Thyroid gland (tissue), 4 donors: ENCODE results near the gene ADPRS.

Experiments
- CTCF ChIP-seq, 6 experiments: fragments of 200-600 bp in 3 of 6; fragments of 450-650 bp in 3 of 6; sonication (generic) in 3 of 6; IDR thresholded peaks; one replicate each; pipeline ENCODE4 v1.5.1; 2016 to 2019; ENCODE audit warnings: antibody characterized with exemption in 6 of 6, mild to moderate bottlenecking in 2 of 6, inconsistent platforms in 1 of 6, moderate library complexity in 1 of 6
- POLR2A ChIP-seq, 2 donors: fragments of 450-650 bp; IDR thresholded peaks; one replicate each; pipeline ENCODE4 v1.6.1; 2017; ENCODE audit warnings: antibody characterized with exemption in 2 of 2, mild to moderate bottlenecking in 2 of 2, moderate library complexity in 1 of 2

GRCh38 chr1:36114371-36114770 lies 25.7 kb downstream of the ADPRS start:
- TF ChIP-seq CTCF (IDR thresholded peaks at IDR 0.05) (no peak), POLR2A (IDR thresholded peaks at IDR 0.05) (no peak)
